ES-I3 (cell line): ENCODE data around the gene TMEM41A.

Experiments used
- H3K36me3 ChIP-seq: 2 replicates; pipeline ENCODE4 v1.6.1; 2013; ENCODE audit warnings: mild to moderate bottlenecking, low read length, control low read depth, moderate library complexity; ENCODE audit not compliant: insufficient read depth
- H3K4me1 ChIP-seq: 2 replicates; pipeline ENCODE4 v1.6.1; 2013; ENCODE audit warnings: mild to moderate bottlenecking, control low read depth, low read length; ENCODE audit not compliant: insufficient read depth
- H3K9ac ChIP-seq: 2 replicates; pipeline ENCODE4 v1.6.1; 2013; ENCODE audit warnings: low read depth, mild to moderate bottlenecking, low read length, moderate library complexity
- H3K9me3 ChIP-seq: 2 replicates; pipeline ENCODE4 v1.6.1; 2013; ENCODE audit warnings: mild to moderate bottlenecking, low read length, moderate library complexity; ENCODE audit not compliant: control insufficient read depth, insufficient read depth

TMEM41A gene

GRCh38 chr3:185498503-185499396, at the start of gene TMEM41A:
TMEM41A (minus strand) TSS chr3:185499035; CDS start chr3:185498961, 74 bp downstream.
- Histone ChIP-seq H3K36me3 (peaks cover 11% of the 10 kb centered on the region), H3K4me1 (no peaks in the 10 kb centered on the region), H3K9me3 (no peaks in the 10 kb centered on the region), H3K9ac (peak within 1 kb of the TSS; percentile 97)

- H3K36me3 ChIP-seq = no peaks in the 10 kb centered on the region
- H3K9ac ChIP-seq = no peak overlapping the region
- no peaks in the 10 kb centered on the region; the same call in none of the 2 replicates for H3K4me1 ChIP-seq
- H3K9me3 ChIP-seq = no peaks in the 10 kb centered on the region
These were observed 41.9 kb upstream of the TMEM41A start for GRCh38 chr3:185540695-185541094.

- no peaks in the 10 kb centered on the region for H3K9me3 ChIP-seq
- no peaks in the 10 kb centered on the region; the same call in none of the 2 replicates for H3K4me1 ChIP-seq
- no peak overlapping the region for H3K9ac ChIP-seq
- no peaks in the 10 kb centered on the region for H3K36me3 ChIP-seq
These were observed 41.1 kb upstream of the TMEM41A start for GRCh38 chr3:185539934-185540333.

GRCh38 chr3:185537369-185537970, 38.6 kb upstream of the TMEM41A start:
- Histone ChIP-seq H3K4me1 (no peaks in the 10 kb centered on the region; the same call in 1 of the 2 replicates), H3K9ac (no peak overlapping the region), H3K36me3 (no peaks in the 10 kb centered on the region), H3K9me3 (no peaks in the 10 kb centered on the region)

- Histone ChIP-seq H3K4me1 (no peaks in the 10 kb centered on the region; the same call in 1 of the 2 replicates), H3K36me3 (no peaks in the 10 kb centered on the region), H3K9ac (no peak overlapping the region), H3K9me3 (no peaks in the 10 kb centered on the region)
These were observed 35.7 kb upstream of the TMEM41A start for GRCh38 chr3:185534511-185534910.

- H3K4me1 ChIP-seq = no peaks in the 10 kb centered on the region; the same call in 1 of the 2 replicates
- no peaks in the 10 kb centered on the region for H3K36me3 ChIP-seq
These were observed 34.1 kb upstream of the TMEM41A start for GRCh38 chr3:185532901-185533300.

GRCh38 chr3:185530856-185531255, 32.0 kb upstream of the TMEM41A start:
- Histone ChIP-seq H3K36me3 (no peaks in the 10 kb centered on the region), H3K9me3 (no peaks in the 10 kb centered on the region), H3K4me1 (no peaks in the 10 kb centered on the region), H3K9ac (no peak overlapping the region)

More at GRCh38 chr3:185532901-185533300, 34.1 kb upstream of the TMEM41A start:
- Histone ChIP-seq H3K9ac (no peak overlapping the region), H3K9me3 (no peaks in the 10 kb centered on the region)

GRCh38 chr3:185528532-185528931, 29.7 kb upstream of the TMEM41A start:
- no peak overlapping the region for H3K9ac ChIP-seq
- no peaks in the 10 kb centered on the region for H3K4me1 ChIP-seq
- H3K9me3 ChIP-seq = no peaks in the 10 kb centered on the region
- H3K36me3 ChIP-seq = no peaks in the 10 kb centered on the region

GRCh38 chr3:185527364-185527763, 28.5 kb upstream of the TMEM41A start:
- H3K36me3 ChIP-seq = no peaks in the 10 kb centered on the region
- H3K9me3 ChIP-seq = no peaks in the 10 kb centered on the region
- no peak overlapping the region for H3K9ac ChIP-seq
- H3K4me1 ChIP-seq = no peaks in the 10 kb centered on the region

- H3K4me1 ChIP-seq = no peaks in the 10 kb centered on the region
- no peaks in the 10 kb centered on the region for H3K9me3 ChIP-seq
- no peak overlapping the region for H3K9ac ChIP-seq
These were observed 27.6 kb upstream of the TMEM41A start for GRCh38 chr3:185526349-185526951.

GRCh38 chr3:185521349-185522138, 22.7 kb upstream of the TMEM41A start:
- no peaks in the 10 kb centered on the region for H3K36me3 ChIP-seq
- H3K4me1 ChIP-seq = no peaks in the 10 kb centered on the region
- no peaks in the 10 kb centered on the region for H3K9me3 ChIP-seq
- H3K9ac ChIP-seq = no peak overlapping the region

More at GRCh38 chr3:185526349-185526951, 27.6 kb upstream of the TMEM41A start:
- no peaks in the 10 kb centered on the region for H3K36me3 ChIP-seq

- H3K36me3 ChIP-seq = no peaks in the 10 kb centered on the region
- H3K9me3 ChIP-seq = no peaks in the 10 kb centered on the region
- H3K4me1 ChIP-seq = no peaks in the 10 kb centered on the region
- no peak overlapping the region for H3K9ac ChIP-seq
These were observed 20.2 kb upstream of the TMEM41A start for GRCh38 chr3:185519021-185519420.

- Histone ChIP-seq H3K9ac (no peak overlapping the region), H3K4me1 (no peaks in the 10 kb centered on the region), H3K9me3 (no peaks in the 10 kb centered on the region), H3K36me3 (no peaks in the 10 kb centered on the region)
These were observed 18.7 kb upstream of the TMEM41A start for GRCh38 chr3:185517387-185518130.
